ENCODE results near the gene CCDC148. TPM values are rescaled to one million over a fixed set of nuclear protein-coding genes. Genes with fewer than 3 reads are reported as not detected.

Gene CCDC148
- total RNA-seq, 2 experiments from 2014 or later = not detected

Other genes with a start within 250 kb of the CCDC148 start
- 10 to 100 TPM; 33.7 to 38.7 TPM for gene PKP4, start 199 bp upstream of the CCDC148 start, total RNA-seq

All from activated CD8-positive, alpha-beta T cell treated with anti-CD3 and anti-CD28 coated beads for 36 hours (primary cell).